MV-4-11 (cell line): Measurements from ENCODE around the gene SMC6.
A peak's percentile ranks its signal among the peaks of the same experiment; 100 is the strongest.

Source experiments
- DNase-seq: peaks from one replicate; lab custom pipeline; 2025; lab: John Stamatoyannopoulos, UW

SMC6 gene

GRCh38 chr2:17649026-17649425, 104.6 kb downstream of the SMC6 start:
- DNase-seq = no peak

DNA sequence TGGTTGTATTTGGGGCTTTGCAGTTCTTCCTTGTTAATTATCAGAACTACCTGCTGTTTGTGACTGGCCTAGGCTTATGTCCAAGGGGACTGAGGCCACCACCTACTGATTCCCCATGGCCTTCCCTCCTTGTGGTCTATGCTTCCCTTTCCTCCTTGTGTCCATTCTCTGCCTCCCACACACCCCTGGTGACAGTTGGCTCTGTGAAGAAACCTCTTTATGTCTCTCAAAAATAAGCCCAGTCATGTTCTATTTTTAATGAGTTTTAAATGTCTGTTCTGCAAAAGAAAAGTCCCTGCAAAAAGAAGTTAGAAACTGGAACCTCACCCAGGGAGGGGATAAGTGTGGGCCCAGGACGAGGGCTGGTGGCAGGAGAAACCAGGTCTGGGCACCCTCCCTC, 105.0 kb downstream of the SMC6 start:
- DNase-seq = peak; percentile 65

- no peak for DNase-seq
These were observed 106.5 kb downstream of the SMC6 start for GRCh38 chr2:17646838-17647701.

DNA sequence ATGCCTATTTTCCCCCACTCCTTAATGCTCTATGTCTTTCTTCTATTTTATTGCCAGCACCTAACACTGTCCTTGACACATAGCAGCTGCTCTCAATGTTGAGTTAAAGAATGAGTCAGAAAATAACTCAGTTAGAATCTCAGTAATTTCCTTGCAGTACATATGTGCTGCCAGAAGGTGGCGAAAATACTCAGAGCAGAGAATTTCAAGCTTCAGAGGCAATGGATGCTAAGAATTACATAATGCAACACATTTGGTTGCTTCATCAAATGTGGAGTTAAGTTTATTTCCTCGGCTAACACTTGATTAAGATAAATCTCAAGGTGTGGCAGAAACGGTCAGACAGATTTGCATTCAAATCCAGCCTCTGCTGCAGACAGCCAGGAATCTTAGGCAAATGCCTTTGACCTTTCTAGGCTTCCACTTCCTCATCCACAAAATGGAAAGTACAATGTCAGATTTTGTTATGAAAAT, 107.5 kb downstream of the SMC6 start:
- peak; percentile 79 for DNase-seq

- DNase-seq = no peak
These were observed 108.5 kb downstream of the SMC6 start for GRCh38 chr2:17644997-17645720.

- DNase-seq = peak; percentile 88
These were observed 110.5 kb downstream of the SMC6 start for GRCh38 chr2:17643031-17643615.

GRCh38 chr2:17640406-17640805, 113.2 kb downstream of the SMC6 start:
- no peak for DNase-seq

DNA sequence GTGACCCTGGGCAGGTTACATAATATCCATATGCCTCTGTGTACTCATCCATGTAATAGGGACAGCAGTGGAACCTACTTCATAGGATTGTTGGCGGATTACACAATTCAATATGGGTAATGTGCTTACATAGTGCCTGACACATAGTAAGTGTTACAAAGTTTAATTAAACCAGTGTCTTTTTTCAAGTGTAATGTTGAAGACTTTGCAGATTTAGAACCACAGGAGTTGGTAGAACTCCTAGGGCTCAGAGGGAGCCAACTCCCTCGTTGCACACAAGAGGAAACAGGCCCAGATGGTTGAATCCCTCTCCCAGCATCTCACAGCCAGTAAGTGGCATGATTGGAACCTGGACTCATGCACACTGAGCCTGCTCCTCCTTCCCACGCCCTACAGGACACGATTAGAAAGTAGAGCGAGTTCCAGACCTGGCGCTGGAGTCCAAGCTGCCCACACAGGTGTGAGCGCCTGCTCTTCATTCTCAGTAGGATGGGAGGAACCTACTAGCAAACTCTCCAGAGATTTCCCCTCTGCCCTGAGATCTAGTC, 115.3 kb downstream of the SMC6 start:
- DNase-seq = no peak

DNA sequence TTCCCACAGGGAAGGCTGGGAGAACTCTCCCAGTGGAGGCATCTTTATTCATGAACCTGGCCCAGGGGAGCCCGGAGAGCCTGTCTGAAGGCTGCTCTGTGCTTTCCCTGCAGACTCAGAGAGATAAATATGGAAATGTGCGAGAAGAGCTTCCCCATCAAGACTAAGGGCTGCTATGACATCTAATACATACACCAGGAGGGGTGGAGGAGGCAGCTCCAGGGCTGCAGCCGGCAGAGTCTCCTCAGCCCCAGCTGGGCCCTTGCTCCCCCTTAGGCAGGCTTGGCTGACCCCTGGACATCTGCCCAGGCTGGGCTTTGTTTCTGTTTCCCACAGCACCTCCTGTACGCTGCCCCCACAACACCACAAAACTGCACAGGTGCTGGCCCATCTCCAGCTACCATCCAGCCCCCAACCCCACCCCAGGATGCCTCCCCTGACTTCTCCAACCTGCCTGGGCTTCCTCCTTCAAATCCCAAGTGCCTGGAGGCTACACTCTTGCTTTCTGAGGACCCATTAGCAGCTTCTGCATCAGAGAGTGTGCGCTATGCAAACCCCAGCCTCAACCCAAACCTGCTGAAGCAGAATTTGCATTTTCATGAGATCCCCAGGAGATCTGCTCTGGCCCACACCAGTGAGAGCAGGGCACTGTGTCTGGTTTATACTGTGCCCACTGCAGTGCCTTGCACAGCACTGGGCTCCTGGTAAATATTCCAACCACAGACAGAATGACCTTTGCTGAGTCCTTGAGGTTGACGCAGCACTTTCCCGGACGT, 116.3 kb downstream of the SMC6 start:
- DNase-seq = no peak

GRCh38 chr2:17636257-17636656, 117.4 kb downstream of the SMC6 start:
- no peak for DNase-seq

DNA sequence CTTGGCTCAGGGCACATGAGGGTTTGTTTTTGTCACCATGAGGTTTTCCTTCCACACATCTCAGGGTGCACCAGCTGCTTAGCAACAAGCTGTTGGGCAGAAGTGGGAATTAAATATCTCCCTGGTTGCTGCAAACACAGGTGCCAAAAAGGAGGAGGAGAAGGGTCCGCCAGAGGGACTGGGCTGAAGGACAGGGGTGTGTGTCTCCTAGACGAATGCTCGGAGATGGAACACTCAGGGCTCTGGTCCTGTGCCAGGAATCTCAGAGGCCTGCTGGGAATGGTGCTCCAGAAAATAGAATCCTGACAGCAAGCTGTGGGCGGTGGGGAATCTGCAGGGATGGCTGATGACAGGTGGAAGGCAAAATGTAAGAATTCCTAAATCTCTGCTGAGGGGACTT, 118.6 kb downstream of the SMC6 start:
- no peak for DNase-seq

DNA sequence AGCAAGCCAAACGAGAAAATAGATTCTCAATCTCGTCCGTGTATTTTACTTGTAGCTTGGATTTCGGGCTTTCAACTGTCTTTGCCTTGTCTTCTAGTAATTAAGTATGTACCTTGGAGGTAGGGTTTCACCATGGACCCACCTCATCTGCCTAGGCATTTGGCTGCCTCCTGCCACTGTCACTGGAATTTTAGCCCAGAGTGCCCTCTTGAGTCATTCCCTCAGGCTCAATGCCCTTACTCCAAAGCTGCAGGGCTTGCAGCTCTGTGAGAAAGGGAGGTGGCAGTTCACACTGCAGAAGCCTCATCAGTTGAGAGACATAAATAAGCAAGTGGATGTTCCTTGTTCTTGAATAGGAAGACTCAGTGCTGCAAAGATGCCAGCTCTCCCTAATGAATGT, 123.5 kb downstream of the SMC6 start:
- DNase-seq = no peak

GRCh38 chr2:17628349-17629261, 125.0 kb downstream of the SMC6 start:
- no peak for DNase-seq

- no peak for DNase-seq
These were observed 126.2 kb downstream of the SMC6 start for GRCh38 chr2:17627434-17627833.

- no peak for DNase-seq
These were observed 126.6 kb downstream of the SMC6 start for GRCh38 chr2:17626986-17627385.

DNA sequence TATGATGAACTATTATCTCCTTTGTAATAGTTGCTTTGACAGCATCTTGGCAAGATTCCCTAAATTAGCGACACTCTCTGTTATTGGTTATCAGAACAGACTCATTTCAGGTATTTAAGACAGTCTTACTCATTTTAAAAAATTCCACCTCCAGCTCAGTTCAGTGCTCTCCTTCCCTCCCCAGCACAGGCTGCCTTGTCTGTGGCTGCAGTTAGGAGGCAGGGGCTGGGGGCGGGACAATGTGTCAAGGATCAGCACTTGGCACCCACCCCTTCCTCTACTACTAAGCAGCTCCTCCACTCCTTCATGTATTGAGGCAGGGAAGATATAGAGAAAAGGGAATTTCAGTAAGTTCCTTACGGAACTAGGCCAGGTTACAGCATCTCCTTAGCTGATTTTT, 128.2 kb downstream of the SMC6 start:
- DNase-seq = no peak

DNA sequence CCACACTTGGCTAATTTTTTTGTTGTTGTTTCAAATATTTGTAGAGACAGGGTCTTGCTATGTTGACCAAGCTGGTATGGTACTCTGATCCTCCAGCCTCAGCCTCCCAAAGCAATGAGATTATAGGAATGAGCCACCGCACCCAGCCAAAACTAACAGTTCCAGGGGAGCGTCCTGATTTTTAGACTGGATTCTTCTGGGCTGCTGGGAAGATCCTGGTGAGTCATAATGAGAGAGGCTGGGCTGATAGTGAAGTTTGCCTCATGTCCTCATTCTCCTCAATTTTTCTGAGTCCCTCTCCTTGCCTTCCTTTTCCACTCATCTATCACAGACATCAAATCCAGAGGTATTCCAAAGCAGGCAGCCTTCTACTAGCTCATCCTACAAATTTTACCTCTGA, 131.8 kb downstream of the SMC6 start:
- DNase-seq = no peak

GRCh38 chr2:17620841-17621240, 132.8 kb downstream of the SMC6 start:
- no peak for DNase-seq

GRCh38 chr2:17620280-17620679, 133.3 kb downstream of the SMC6 start:
- DNase-seq = no peak

DNA sequence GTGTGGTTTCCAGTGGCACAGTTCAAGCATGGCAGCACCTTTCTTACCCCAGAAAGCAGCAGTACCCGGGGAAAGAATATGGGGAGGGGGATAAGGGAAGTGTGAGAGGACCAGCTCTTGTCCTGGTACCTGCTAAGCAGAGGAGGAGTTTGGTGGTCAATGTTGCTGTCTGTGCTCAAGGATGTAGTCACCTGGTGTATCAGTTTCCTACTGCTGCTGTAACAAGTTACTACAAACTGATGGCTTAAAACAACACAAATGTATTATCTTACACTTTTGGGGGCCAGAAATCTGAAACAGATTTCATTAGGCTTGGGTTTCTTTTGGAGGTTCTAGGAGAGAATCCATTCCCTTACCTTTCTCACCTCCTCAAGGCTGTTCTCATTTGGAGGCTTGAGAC, 135.7 kb downstream of the SMC6 start:
- no peak for DNase-seq

DNA sequence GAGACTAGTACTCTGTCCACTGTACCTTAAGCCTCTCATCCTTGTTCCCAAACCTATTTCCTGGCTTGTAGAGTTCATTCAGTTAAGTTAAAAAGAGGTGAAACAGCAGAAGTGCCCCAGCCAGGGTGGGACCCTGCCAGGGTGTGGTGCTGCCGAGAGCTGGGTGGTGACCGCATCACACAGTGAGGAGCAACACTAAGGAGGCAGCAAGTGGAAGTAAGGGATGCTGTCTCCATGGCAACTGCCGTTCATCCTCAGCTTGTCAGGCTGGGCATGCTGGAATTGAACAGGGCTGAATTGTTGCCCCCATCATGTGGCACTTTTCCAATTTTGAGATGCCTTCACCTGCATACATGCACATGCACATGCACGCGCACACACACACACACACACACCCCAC, 136.1 kb downstream of the SMC6 start:
- DNase-seq = no peak
